Fibroblast of lung (primary cell): ENCODE results near the gene MST1R. TPM values are rescaled to one million over a fixed set of nuclear protein-coding genes. Genes with fewer than 3 reads are reported as not detected.
A peak's percentile ranks its signal among the peaks of the same experiment; 100 is the strongest.

Experiments
- DNase-seq, 2 donors: peaks; one replicate each; pipeline versions ENCODE4 v3.0.0 to v3.0.0-alpha.2; 2010; ENCODE audit warnings: low read depth in 2 of 2
- H2AFZ ChIP-seq: 2 replicates; pipeline ENCODE4 v1.5.1; 2012; ENCODE audit warnings: low read length, control low read depth, inconsistent platforms
- H3K27ac ChIP-seq: 2 replicates; pipeline ENCODE4 v1.5.1; 2011; ENCODE audit warnings: low read length, control low read depth; ENCODE audit not compliant: insufficient read depth
- H3K27me3 ChIP-seq: 2 replicates; pipeline ENCODE4 v1.5.1; 2011; ENCODE audit warnings: mild to moderate bottlenecking, low read length; ENCODE audit not compliant: control insufficient read depth, insufficient read depth
- H3K36me3 ChIP-seq: 2 replicates; pipeline ENCODE4 v1.5.1; 2011; ENCODE audit warnings: low read length; ENCODE audit not compliant: control insufficient read depth, insufficient read depth
- H3K4me1 ChIP-seq: 2 replicates; pipeline ENCODE4 v1.5.1; 2011; ENCODE audit warnings: low read length; ENCODE audit not compliant: control insufficient read depth, insufficient read depth; ENCODE audit errors: extremely low read depth
- H3K4me2 ChIP-seq: 2 replicates; pipeline ENCODE4 v1.5.1; 2011; ENCODE audit warnings: low read length, control low read depth; ENCODE audit not compliant: insufficient read depth; ENCODE audit errors: extremely low read depth
- H3K4me3 ChIP-seq, 4 experiments: fragments of 200-600 bp in 1 of 4; sonication (generic) in 1 of 4; replicated peaks in 1 of 4; 2 replicates each; pipeline ENCODE4 v1.5.1; 2011 to 2016; ENCODE audit warnings: low read length in 4 of 4, low read depth in 3 of 4, mild to moderate bottlenecking in 3 of 4, control low read depth in 2 of 4, inconsistent platforms in 1 of 4, mixed read lengths in 1 of 4; ENCODE audit not compliant: insufficient read depth in 1 of 4; ENCODE audit errors: control extremely low read depth in 1 of 4
- H3K79me2 ChIP-seq: 2 replicates; pipeline ENCODE4 v1.5.1; 2012; ENCODE audit warnings: mild to moderate bottlenecking, low read length, inconsistent platforms; ENCODE audit not compliant: control insufficient read depth, insufficient read depth
- H3K9ac ChIP-seq: 2 replicates; pipeline ENCODE4 v1.5.1; 2011; ENCODE audit warnings: mild to moderate bottlenecking, low read length, control low read depth; ENCODE audit not compliant: insufficient read depth
- H3K9me3 ChIP-seq: 2 replicates; pipeline ENCODE4 v1.5.1; 2012; ENCODE audit warnings: low read depth, low read length; ENCODE audit not compliant: control insufficient read depth, insufficient read depth
- H4K20me1 ChIP-seq: 2 replicates; pipeline ENCODE4 v1.5.1; 2011; ENCODE audit warnings: low read length; ENCODE audit not compliant: control insufficient read depth, insufficient read depth; ENCODE audit errors: extremely low read depth
- EZH2 ChIP-seq: IDR thresholded peaks from 2 replicates; pipeline ENCODE4 v1.5.1; 2012; ENCODE audit warnings: low read length, control low read depth, mild to moderate bottlenecking; ENCODE audit errors: missing control alignments
- polyA plus RNA-seq, 2 donors: library from polyadenylated mRNA; depleted of rRNA in 1 of 2; stranded (reverse) in 1 of 2; unstranded in 1 of 2; fragments of >200 nt; gene quantifications; 2 replicates each; pipeline ENCODE4 v1.2.1, GENCODE V29; 2011 to 2012; ENCODE audit warnings: missing spikeins in 1 of 2
- total RNA-seq: library from RNA; depleted of rRNA; stranded (reverse); fragments of >200 nt; gene quantifications from 2 replicates; pipeline ENCODE4 v1.2.1, GENCODE V29; 2014
- TF ChIP-seq, protein P1 (sequence below), 2 donors: IDR thresholded peaks in 1 of 2; conservative IDR thresholded peaks in 1 of 2; 1 replicate in 1 of 2; 2 replicates in 1 of 2; pipeline ENCODE4 v1.5.1; 2011 to 2012; ENCODE audit warnings: low read length in 2 of 2, control low read depth in 1 of 2, inconsistent platforms in 1 of 2, low read depth in 1 of 2, mild to moderate bottlenecking in 1 of 2

MST1R gene
- total and polyA plus RNA-seq, 2 donors (not counting 1 experiment from before 2014, with no cell fraction given) = 0.52 to 3.0 TPM

GRCh38 chr3:49902511-49903345 is 945 bp downstream of the MST1R start:
- H3K36me3 ChIP-seq = no peaks in the 10 kb centered on the region
- TF ChIP-seq, protein P1, sequence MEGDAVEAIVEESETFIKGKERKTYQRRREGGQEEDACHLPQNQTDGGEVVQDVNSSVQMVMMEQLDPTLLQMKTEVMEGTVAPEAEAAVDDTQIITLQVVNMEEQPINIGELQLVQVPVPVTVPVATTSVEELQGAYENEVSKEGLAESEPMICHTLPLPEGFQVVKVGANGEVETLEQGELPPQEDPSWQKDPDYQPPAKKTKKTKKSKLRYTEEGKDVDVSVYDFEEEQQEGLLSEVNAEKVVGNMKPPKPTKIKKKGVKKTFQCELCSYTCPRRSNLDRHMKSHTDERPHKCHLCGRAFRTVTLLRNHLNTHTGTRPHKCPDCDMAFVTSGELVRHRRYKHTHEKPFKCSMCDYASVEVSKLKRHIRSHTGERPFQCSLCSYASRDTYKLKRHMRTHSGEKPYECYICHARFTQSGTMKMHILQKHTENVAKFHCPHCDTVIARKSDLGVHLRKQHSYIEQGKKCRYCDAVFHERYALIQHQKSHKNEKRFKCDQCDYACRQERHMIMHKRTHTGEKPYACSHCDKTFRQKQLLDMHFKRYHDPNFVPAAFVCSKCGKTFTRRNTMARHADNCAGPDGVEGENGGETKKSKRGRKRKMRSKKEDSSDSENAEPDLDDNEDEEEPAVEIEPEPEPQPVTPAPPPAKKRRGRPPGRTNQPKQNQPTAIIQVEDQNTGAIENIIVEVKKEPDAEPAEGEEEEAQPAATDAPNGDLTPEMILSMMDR (conservative IDR thresholded peaks at IDR 0.05 in 1 of 2, IDR thresholded peaks at IDR 0.05 in 1 of 2; ENCODE audit: low read depth in 1 of 2, low read length in 2 of 2) = no peak
- no peak for TF ChIP-seq EZH2

DNA sequence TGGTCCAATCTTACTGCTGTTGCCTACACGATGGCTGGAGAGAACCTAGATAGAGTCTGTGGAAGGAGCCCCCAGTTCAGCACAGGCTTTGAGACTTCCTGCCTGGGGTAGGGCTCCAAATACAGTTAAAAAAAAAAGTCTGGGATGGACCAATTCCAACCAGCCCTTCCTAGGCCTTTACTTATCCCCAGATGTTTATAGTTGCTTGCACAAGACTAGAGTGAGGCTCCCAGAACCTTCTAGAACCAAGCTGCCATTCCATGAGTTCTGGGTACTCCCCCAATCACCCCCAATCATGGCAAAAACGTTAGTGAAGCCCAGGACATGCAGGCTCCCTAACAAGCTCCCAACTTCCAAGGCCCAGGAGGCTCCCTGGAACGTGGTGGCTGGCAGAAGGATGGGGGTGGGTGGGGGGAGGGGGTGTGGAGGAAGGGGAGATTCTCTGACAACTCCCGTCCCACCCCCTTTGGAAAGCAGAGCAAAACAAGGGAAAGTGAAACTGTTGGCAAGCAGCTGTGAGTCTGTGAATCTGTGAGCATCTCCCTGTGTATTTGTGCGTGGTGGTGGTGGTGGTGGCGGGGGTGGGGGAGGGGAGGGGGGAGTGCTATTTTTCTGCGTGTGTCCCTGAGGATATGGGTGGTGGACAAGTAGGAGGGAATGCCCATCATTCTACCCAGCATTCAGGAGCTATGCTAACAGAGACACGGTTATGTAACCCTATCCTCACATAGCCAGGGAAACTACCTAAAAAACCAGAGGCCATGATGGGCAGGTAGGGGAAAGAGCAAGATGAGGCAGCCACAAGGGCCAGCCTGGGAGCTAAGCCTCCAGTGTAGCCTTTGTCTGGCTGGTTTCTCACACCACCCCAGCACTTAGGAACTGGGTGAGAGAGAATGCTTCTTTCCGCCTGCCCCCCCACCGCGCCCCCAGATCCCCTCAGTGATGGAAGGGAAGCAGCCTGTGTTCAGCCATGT is 2.0 kb downstream of the MST1R start:
- Histone ChIP-seq H2AFZ (no peak overlapping the region), H3K27me3 (no peaks in the 10 kb centered on the region), H3K4me2 (peak overlapping the region; percentile 25), H3K9ac (no peak overlapping the region), H3K36me3 (no peaks in the 10 kb centered on the region), H3K27ac (no peak overlapping the region), H3K9me3 (no peaks in the 10 kb centered on the region), H3K79me2 (no peaks in the 10 kb centered on the region), H3K4me1 (peaks cover 11% of the 10 kb centered on the region), H3K4me3 (no peak overlapping the region), H4K20me1 (no peaks in the 10 kb centered on the region)
- TF ChIP-seq EZH2 = no peak
- TF ChIP-seq, protein P1 (conservative IDR thresholded peaks at IDR 0.05 in 1 of 2, IDR thresholded peaks at IDR 0.05 in 1 of 2; ENCODE audit: low read depth in 1 of 2, low read length in 2 of 2) = no peak
- peak in 1 of 2 donors; percentile 34 for DNase-seq

More at GRCh38 chr3:49902511-49903345, 945 bp downstream of the MST1R start:
- no peaks in the 10 kb centered on the region for H3K79me2 ChIP-seq
- no peak overlapping the region for H2AFZ ChIP-seq
- H3K9me3 ChIP-seq = no peaks in the 10 kb centered on the region
- H3K4me3 ChIP-seq = no peak overlapping the region
- H3K4me1 ChIP-seq = peaks cover 11% of the 10 kb centered on the region
- no peak for DNase-seq
- H4K20me1 ChIP-seq = no peaks in the 10 kb centered on the region
- H3K9ac ChIP-seq = no peak overlapping the region
- H3K4me2 ChIP-seq = peak overlapping the region; percentile 75
- H3K27me3 ChIP-seq = no peaks in the 10 kb centered on the region
- no peak overlapping the region for H3K27ac ChIP-seq
